Effector CD8-positive, alpha-beta T cell (primary cell): ENCODE measurements around the gene SRGN.
A peak's percentile ranks its signal among the peaks of the same experiment; 100 is the strongest.

Experiments
- DNase-seq: peaks from one replicate; lab custom pipeline; 2025; lab: John Stamatoyannopoulos, UW

The SRGN gene

GRCh38 chr10:69061305-69062161 is 26.4 kb upstream of the SRGN start:
- DNase-seq, result no peak

- DNase-seq, result no peak
Measured at GRCh38 chr10:69062901-69063300, 25.0 kb upstream of the SRGN start.

- DNase-seq, result no peak
Measured at GRCh38 chr10:69064762-69065328, 23.1 kb upstream of the SRGN start.

GRCh38 chr10:69065406-69066361 is 22.2 kb upstream of the SRGN start:
- DNase-seq, result no peak

GRCh38 chr10:69067189-69067588 is 20.7 kb upstream of the SRGN start:
- DNase-seq, result no peak

- no peak for DNase-seq
Measured at GRCh38 chr10:69068549-69068948, 19.4 kb upstream of the SRGN start.

GRCh38 chr10:69069090-69070042 is 18.5 kb upstream of the SRGN start:
- no peak for DNase-seq

GRCh38 chr10:69070951-69071350 is 17.0 kb upstream of the SRGN start:
- no peak for DNase-seq

- DNase-seq, result no peak
Measured at GRCh38 chr10:69071610-69072009, 16.3 kb upstream of the SRGN start.

- no peak for DNase-seq
Measured at GRCh38 chr10:69073026-69073425, 14.9 kb upstream of the SRGN start.

- no peak for DNase-seq
Measured at GRCh38 chr10:69073736-69074364, 14.1 kb upstream of the SRGN start.

GRCh38 chr10:69074532-69074931 is 13.4 kb upstream of the SRGN start:
- DNase-seq, result no peak

- no peak for DNase-seq
Measured at GRCh38 chr10:69075431-69075830, 12.5 kb upstream of the SRGN start.

- DNase-seq, result no peak
Measured at GRCh38 chr10:69078311-69078710, 9.6 kb upstream of the SRGN start.

- no peak for DNase-seq
Measured at GRCh38 chr10:69080226-69080625, 7.7 kb upstream of the SRGN start.

GRCh38 chr10:69086001-69086509 is 1.8 kb upstream of the SRGN start:
- no peak for DNase-seq

- DNase-seq, result no peak
Measured at GRCh38 chr10:69088471-69088769, 517 bp downstream of the SRGN start.

GRCh38 chr10:69088801-69089501 is 1.0 kb downstream of the SRGN start:
- DNase-seq, result no peak

GRCh38 chr10:69089638-69090599 is 2.0 kb downstream of the SRGN start:
- peak; percentile 53 for DNase-seq
